Measurements from ENCODE around the gene TRUB2. TPM values are rescaled to one million over a fixed set of nuclear protein-coding genes. Genes with fewer than 3 reads are reported as not detected.

Gene TRUB2
- total and polyA plus RNA-seq, 2 of the 13 experiments (the other 11 are each of a cell fraction or from before 2014, with no cell fraction given) = 22.3 to 41.2 TPM

DNA sequence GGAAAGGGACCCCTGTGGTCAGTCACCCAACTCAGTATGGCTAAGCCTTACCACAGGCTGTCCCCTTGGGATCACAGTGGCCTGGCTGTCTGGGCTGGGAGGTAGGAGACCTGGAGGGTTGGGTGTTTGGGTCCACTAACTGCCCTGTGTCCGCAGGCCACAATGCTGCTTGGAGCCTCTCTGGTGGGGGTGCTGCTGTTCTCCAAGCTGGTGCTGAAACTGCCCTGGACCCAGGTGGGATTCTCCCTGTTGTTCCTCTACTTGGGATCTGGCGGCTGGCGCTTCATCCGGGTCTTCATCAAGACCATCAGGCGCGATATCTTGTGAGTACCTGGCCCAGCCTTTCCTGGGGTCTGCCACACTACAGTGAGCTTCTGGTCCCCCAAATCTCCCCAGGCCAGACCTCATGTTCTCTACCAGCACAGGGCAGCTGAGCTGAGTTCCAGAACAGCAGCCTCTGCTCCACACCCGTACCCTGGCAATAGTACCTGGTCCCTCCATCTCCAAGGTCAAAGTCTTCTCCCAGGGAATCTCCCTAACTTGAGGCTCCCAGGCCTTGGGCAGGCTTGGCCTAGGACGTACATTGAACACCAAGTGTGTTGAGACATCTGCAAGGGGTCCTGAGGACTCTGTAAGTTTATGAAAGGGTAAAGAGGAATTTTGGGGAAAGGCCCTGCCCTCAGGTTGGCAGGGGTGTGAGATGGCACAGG is 20.9 kb upstream of the TRUB2 start (continued):
- no peak for TF ChIP-seq ZNF629 (CRISPR knock-in tag; conservative IDR thresholded peaks at IDR 0.05)
- TF ChIP-seq MYC (CRISPR knock-in tag; IDR thresholded peaks at IDR 0.05; ENCODE audit: borderline replicate concordance) = no peak
- TF ChIP-seq ZNF256 (CRISPR knock-in tag; conservative IDR thresholded peaks at IDR 0.05) = no peak
- TF ChIP-seq PCBP1 (IDR thresholded peaks at IDR 0.05; ENCODE audit: borderline replicate concordance, low read depth, low read length) = no peak

DNA sequence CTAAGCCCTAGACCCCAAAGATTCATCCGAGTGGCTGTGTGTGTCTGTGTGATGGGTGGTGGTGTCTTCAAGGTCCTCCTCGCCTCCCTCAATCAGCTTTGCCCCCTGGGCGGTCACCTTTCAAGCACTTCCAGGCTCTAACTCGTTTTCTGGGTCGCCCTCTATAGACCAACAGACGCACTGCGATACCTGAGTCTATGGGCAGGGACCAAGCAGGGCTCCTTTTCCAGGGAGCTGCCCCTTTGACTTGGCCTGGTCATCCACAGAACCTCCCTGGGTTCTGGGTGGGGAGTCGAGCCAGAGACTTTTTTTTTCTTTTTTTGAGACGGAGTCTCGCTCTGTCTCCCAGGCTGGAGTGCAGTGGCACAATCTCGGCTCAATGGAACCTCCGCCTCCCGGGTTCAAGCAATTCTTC is 19.2 kb upstream of the TRUB2 start:
- H3K4me1 ChIP-seq (ENCODE audit: insufficient read depth, low read length) = peaks cover 19% of the 10 kb centered on the region
- peak overlapping the region; percentile 68 for H3K27ac ChIP-seq (ENCODE audit: extremely low read length, insufficient read depth, low read length)
- no peaks in the 10 kb centered on the region for H3K27me3 ChIP-seq (ENCODE audit: control insufficient read depth in 1 of 2, insufficient read depth in 2 of 2, low read length in 2 of 2)
- no peaks in the 10 kb centered on the region for H3K9me3 ChIP-seq (ENCODE audit: low read length)
- H3K79me2 ChIP-seq (ENCODE audit: insufficient read depth, low read length) = no peaks in the 10 kb centered on the region
- CTCF ChIA-PET (ENCODE audit: low intra/inter-chr PET ratio, low total read pairs) = interaction anchor here (3.3 kb wide), 1 partner anchor 46 kb away, joined by 29 read pairs; no protein-coding TSS in a partner anchor
- ATAC-seq (peak; percentile 82), DNase-seq (ENCODE audit: low spot score) (peak; percentile 68), FAIRE-seq (peak; percentile 86)
- WGBS (ENCODE audit: low lambda C conversion rate) = 33% methylated on average over 10 of the region's 13 CpGs
- BruUV-seq (replicated peaks) = no TSS peak
- peak overlapping the region; percentile 85 to 95 (median 87) for H3K4me3 ChIP-seq (replicated peaks in 1 of 3; ENCODE audit: insufficient read depth in 1 of 3, low read depth in 2 of 3, low read length in 3 of 3)
- POLR2A ChIA-PET = interaction anchor here (0.9 to 1.5 kb wide), 9 partner anchors 21 to 79 kb away, joined by 3 to 12 read pairs (median 4); partner anchors contain the start of genes CERCAM, GOLGA2, SWI5 and URM1
- H4K20me1 ChIP-seq (ENCODE audit: insufficient read depth, low read length) = no peaks in the 10 kb centered on the region
- intact Hi-C loops (cut with micrococcal nuclease; ENCODE audit: unreplicated experiment) = loop anchor here (1.0 to 2.0 kb wide), 2 partner anchors 19 to 46 kb away; partner anchors contain the start of genes COQ4 and TRUB2
- peak overlapping the region; percentile 76; the same call in 1 of the 2 replicates for H3K9ac ChIP-seq (ENCODE audit: insufficient read depth, low read depth, low read length)
- peak overlapping the region; percentile 7 for H2AFZ ChIP-seq (ENCODE audit: low read length)
- peaks cover 10 to 25% of the 10 kb centered on the region in 2 experiments; a peak in 4 of 5 replicates for H3K36me3 ChIP-seq (replicated peaks in 1 of 2; ENCODE audit: control insufficient read depth in 1 of 2, insufficient read depth in 2 of 2, low read length in 2 of 2)
- H3K4me2 ChIP-seq (ENCODE audit: low read depth, low read length) = peak overlapping the region; percentile 99
- in situ Hi-C loops (cut with HindIII; ENCODE audit: extremely low pct_ligation_motif_present, low pct_unique_long_range_greater_than_20kb) = loop anchor here (5.0 kb wide), 1 partner anchor 44 kb away; no protein-coding TSS in a partner anchor
- TF ChIP-seq ZNF501 (CRISPR knock-in tag; IDR thresholded peaks at IDR 0.05) (peak; percentile 49; the same call in 1 of the 2 replicates), SAFB2 (CRISPR knock-in tag; IDR thresholded peaks at IDR 0.05; ENCODE audit: borderline replicate concordance, low read depth) (no peak), FOXO1 (CRISPR knock-in tag; IDR thresholded peaks at IDR 0.05) (no peak), ZNF570 (CRISPR knock-in tag; IDR thresholded peaks at IDR 0.05; ENCODE audit: borderline replicate concordance) (no peak), ZNF703 (CRISPR knock-in tag; IDR thresholded peaks at IDR 0.05; ENCODE audit: borderline replicate concordance) (no peak), ZNF878 (CRISPR knock-in tag; IDR thresholded peaks at IDR 0.05) (no peak), JUNB (CRISPR knock-in tag; IDR thresholded peaks at IDR 0.05; ENCODE audit: borderline replicate concordance) (no peak), SMAD9 (CRISPR knock-in tag; IDR thresholded peaks at IDR 0.05) (no peak), GPN1 (CRISPR knock-in tag; IDR thresholded peaks at IDR 0.05; ENCODE audit: borderline replicate concordance) (no peak), KMT2A (CRISPR knock-in tag; IDR thresholded peaks at IDR 0.05) (no peak), ZSCAN9 (CRISPR knock-in tag; IDR thresholded peaks at IDR 0.05; ENCODE audit: borderline replicate concordance) (no peak)
- TF ChIP-seq, protein P1, sequence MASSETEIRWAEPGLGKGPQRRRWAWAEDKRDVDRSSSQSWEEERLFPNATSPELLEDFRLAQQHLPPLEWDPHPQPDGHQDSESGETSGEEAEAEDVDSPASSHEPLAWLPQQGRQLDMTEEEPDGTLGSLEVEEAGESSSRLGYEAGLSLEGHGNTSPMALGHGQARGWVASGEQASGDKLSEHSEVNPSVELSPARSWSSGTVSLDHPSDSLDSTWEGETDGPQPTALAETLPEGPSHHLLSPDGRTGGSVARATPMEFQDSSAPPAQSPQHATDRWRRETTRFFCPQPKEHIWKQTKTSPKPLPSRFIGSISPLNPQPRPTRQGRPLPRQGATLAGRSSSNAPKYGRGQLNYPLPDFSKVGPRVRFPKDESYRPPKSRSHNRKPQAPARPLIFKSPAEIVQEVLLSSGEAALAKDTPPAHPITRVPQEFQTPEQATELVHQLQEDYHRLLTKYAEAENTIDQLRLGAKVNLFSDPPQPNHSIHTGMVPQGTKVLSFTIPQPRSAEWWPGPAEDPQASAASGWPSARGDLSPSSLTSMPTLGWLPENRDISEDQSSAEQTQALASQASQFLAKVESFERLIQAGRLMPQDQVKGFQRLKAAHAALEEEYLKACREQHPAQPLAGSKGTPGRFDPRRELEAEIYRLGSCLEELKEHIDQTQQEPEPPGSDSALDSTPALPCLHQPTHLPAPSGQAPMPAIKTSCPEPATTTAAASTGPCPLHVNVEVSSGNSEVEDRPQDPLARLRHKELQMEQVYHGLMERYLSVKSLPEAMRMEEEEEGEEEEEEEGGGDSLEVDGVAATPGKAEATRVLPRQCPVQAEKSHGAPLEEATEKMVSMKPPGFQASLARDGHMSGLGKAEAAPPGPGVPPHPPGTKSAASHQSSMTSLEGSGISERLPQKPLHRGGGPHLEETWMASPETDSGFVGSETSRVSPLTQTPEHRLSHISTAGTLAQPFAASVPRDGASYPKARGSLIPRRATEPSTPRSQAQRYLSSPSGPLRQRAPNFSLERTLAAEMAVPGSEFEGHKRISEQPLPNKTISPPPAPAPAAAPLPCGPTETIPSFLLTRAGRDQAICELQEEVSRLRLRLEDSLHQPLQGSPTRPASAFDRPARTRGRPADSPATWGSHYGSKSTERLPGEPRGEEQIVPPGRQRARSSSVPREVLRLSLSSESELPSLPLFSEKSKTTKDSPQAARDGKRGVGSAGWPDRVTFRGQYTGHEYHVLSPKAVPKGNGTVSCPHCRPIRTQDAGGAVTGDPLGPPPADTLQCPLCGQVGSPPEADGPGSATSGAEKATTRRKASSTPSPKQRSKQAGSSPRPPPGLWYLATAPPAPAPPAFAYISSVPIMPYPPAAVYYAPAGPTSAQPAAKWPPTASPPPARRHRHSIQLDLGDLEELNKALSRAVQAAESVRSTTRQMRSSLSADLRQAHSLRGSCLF (CRISPR knock-in tag; IDR thresholded peaks at IDR 0.05; ENCODE audit: borderline replicate concordance) = no peak
- TF ChIP-seq, protein P2, sequence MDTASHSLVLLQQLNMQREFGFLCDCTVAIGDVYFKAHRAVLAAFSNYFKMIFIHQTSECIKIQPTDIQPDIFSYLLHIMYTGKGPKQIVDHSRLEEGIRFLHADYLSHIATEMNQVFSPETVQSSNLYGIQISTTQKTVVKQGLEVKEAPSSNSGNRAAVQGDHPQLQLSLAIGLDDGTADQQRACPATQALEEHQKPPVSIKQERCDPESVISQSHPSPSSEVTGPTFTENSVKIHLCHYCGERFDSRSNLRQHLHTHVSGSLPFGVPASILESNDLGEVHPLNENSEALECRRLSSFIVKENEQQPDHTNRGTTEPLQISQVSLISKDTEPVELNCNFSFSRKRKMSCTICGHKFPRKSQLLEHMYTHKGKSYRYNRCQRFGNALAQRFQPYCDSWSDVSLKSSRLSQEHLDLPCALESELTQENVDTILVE (CRISPR knock-in tag; IDR thresholded peaks at IDR 0.05) = no peak
